K562 (cell line): Measurements from ENCODE around the gene SH3PXD2B. TPM values are rescaled to one million over a fixed set of nuclear protein-coding genes. Genes with fewer than 3 reads are reported as not detected.

Experiments
- ATAC-seq: fragments of 200-7000 bp; cut with Tn5 transposase; 3 replicates; pipeline ENCODE4 v1.9.1; 2020; ENCODE audit warnings: moderate library complexity
- BruUV-seq: library from RNA; stranded (reverse); fragments of 400-500 nt; replicated peaks from 2 replicates; lab custom pipeline; 2021; lab: Mats Ljungman, UMichigan
- CTCF ChIA-PET: fragments of 300-600 bp; formaldehyde crosslinking; extraction: SDS; loops from one replicate; lab custom pipeline; 2021; ENCODE audit warnings: low intra/inter-chr PET ratio; lab: Yijun Ruan, JAX
- POLR2A ChIA-PET: fragments of 300-600, 350-650 bp; sonication (Branson Sonifier 250); formaldehyde crosslinking; extraction: SDS; loops from one replicate; lab custom pipeline; 2021; ENCODE audit warnings: antibody characterized with exemption, inconsistent platforms; lab: Yijun Ruan, JAX
- DNase-seq, 4 experiments: peaks; one replicate each; pipeline versions ENCODE4 v3.0.0 to v3.0.0-alpha.2; 2011 to 2018; ENCODE audit warnings: low spot score in 3 of 4, mixed read lengths in 3 of 4; ENCODE audit errors: extremely low read depth in 1 of 4
- FAIRE-seq: peaks from 2 replicates; lab custom pipeline; 2011; peaks lifted over from hg19 to GRCh38; lab: Jason Lieb, UNC
- H2AFZ ChIP-seq: 2 replicates; pipeline ENCODE4 v1.6.0; 2011; ENCODE audit warnings: low read depth, low read length, control low read depth, inconsistent platforms
- H3K27ac ChIP-seq: fragments of 200-600 bp; 3 replicates; pipeline ENCODE4 v1.8.0; 2011; ENCODE audit warnings: low read depth, mild to moderate bottlenecking, control low read depth, inconsistent platforms, low read length, moderate library complexity, mixed read lengths; ENCODE audit errors: extremely low read depth
- H3K27me3 ChIP-seq, 2 experiments: fragments of 300-600 bp in 1 of 2; 2 replicates in 1 of 2; 3 replicates in 1 of 2; pipeline versions ENCODE4 v1.6.0 to v1.8.0; 2011; ENCODE audit warnings: inconsistent platforms in 2 of 2, low read length in 2 of 2, mild to moderate bottlenecking in 1 of 2, mixed read lengths in 1 of 2, moderate library complexity in 1 of 2; ENCODE audit not compliant: control insufficient read depth in 2 of 2, insufficient read depth in 2 of 2
- H3K36me3 ChIP-seq: fragments of 300-600 bp; 3 replicates; pipeline ENCODE4 v1.8.0; 2011; ENCODE audit warnings: mild to moderate bottlenecking, low read length, inconsistent platforms; ENCODE audit not compliant: control insufficient read depth, insufficient read depth
- H3K4me1 ChIP-seq, 2 experiments: fragments of 200-600 bp in 1 of 2; replicated peaks in 1 of 2; 2 replicates in 1 of 2; 3 replicates in 1 of 2; pipeline versions ENCODE4 v1.5.1 to v1.8.0; 2011; ENCODE audit warnings: inconsistent platforms in 2 of 2, low read length in 2 of 2, mild to moderate bottlenecking in 1 of 2, mixed read lengths in 1 of 2, moderate library complexity in 1 of 2; ENCODE audit not compliant: control insufficient read depth in 2 of 2, insufficient read depth in 2 of 2
- H3K4me2 ChIP-seq: 2 replicates; pipeline ENCODE4 v1.6.1; 2011; ENCODE audit warnings: low read length, control low read depth, inconsistent platforms, mixed read lengths; ENCODE audit not compliant: insufficient read depth
- H3K4me3 ChIP-seq: fragments of 200-600 bp; sonication (generic), shearing (Covaris generic); 2 replicates; pipeline ENCODE4 v1.5.1; 2016; ENCODE audit warnings: control low read depth, inconsistent platforms
- H3K79me2 ChIP-seq: fragments of 200-600 bp; 3 replicates; pipeline ENCODE4 v1.8.0; 2011; ENCODE audit warnings: low read length, inconsistent platforms; ENCODE audit not compliant: control insufficient read depth, insufficient read depth
- H3K9ac ChIP-seq, 2 experiments: 2 replicates each; pipeline versions ENCODE4 v1.6.0 to v1.6.1; 2011; ENCODE audit warnings: low read depth in 2 of 2, low read length in 2 of 2, control low read depth in 1 of 2, inconsistent platforms in 1 of 2, mild to moderate bottlenecking in 1 of 2, mixed read lengths in 1 of 2; ENCODE audit not compliant: insufficient read depth in 1 of 2
- H3K9me1 ChIP-seq: one replicate; pipeline ENCODE4 v1.6.0; 2011; ENCODE audit warnings: inconsistent platforms, mild to moderate bottlenecking, low read length, moderate library complexity; ENCODE audit not compliant: control insufficient read depth, insufficient read depth
- H3K9me3 ChIP-seq: replicated peaks from 2 replicates; pipeline ENCODE4 v1.5.1; 2011; ENCODE audit warnings: low read depth, low read length, inconsistent platforms; ENCODE audit not compliant: control insufficient read depth, insufficient read depth
- H4K20me1 ChIP-seq: replicated peaks from 2 replicates; pipeline ENCODE4 v1.6.1; 2011; ENCODE audit warnings: low read length, inconsistent platforms, mixed read lengths; ENCODE audit not compliant: control insufficient read depth, insufficient read depth
- CREB1 ChIP-seq, 2 experiments: sonication (generic) in 1 of 2; formaldehyde crosslinking in 1 of 2; IDR thresholded peaks; 2 replicates each; pipeline versions ENCODE4 v1.6.1 to v1.8.0; 2012 to 2022; ENCODE audit warnings: inconsistent platforms in 1 of 2, mild to moderate bottlenecking in 1 of 2, missing genetic modification reagents in 1 of 2, moderate library complexity in 1 of 2
- DDX20 ChIP-seq: fragments of 450-650 bp; IDR thresholded peaks from 2 replicates; pipeline ENCODE4 v1.6.1; 2016; ENCODE audit warnings: missing genetic modification characterization, low read depth, mild to moderate bottlenecking, missing compliant biosample characterization, moderate library complexity
- DLX4 ChIP-seq: fragments of 250-450 bp; sonication (Bioruptor Pico); IDR thresholded peaks from 2 replicates; pipeline ENCODE4 v1.6.1; 2021; ENCODE audit warnings: mild to moderate bottlenecking
- KLF13 ChIP-seq: fragments of 450-650 bp; IDR thresholded peaks from 2 replicates; pipeline ENCODE4 v1.6.1; 2016; ENCODE audit warnings: missing genetic modification characterization, low read depth, mild to moderate bottlenecking, missing compliant biosample characterization, moderate library complexity, borderline replicate concordance
- PHF8 ChIP-seq: fragments of 200-600 bp; sonication (generic); IDR thresholded peaks from 2 replicates; pipeline ENCODE4 v1.6.1; 2012; ENCODE audit warnings: mixed run types, mild to moderate bottlenecking, inconsistent platforms, low read length, moderate library complexity, borderline replicate concordance
- ZNF3 ChIP-seq: fragments of 250-450 bp; sonication (Bioruptor Pico); IDR thresholded peaks from 2 replicates; pipeline ENCODE4 v1.5.0; 2021; ENCODE audit warnings: mild to moderate bottlenecking, moderate library complexity
- ZNF507 ChIP-seq: conservative IDR thresholded peaks from 2 replicates; pipeline ENCODE4 v1.6.1; 2017; ENCODE audit warnings: missing genetic modification characterization, missing compliant biosample characterization
- WGBS: fragments of 100-300 bp; shearing (Covaris generic); methylation state at CpG from one replicate; pipeline ENCODE4 v1.1.6; 2016; ENCODE audit warnings: low coverage, mixed read lengths; ENCODE audit not compliant: insufficient coverage; ENCODE audit errors: missing lambda C conversion rate; 5-methylcytosine and 5-hydroxymethylcytosine counted together
- in situ Hi-C: fragments of 300-500 bp; cut with MboI; formaldehyde crosslinking; loops from 4 replicates; pipeline ENCODE4 v1.15.0; 2018; ENCODE audit warnings: inconsistent platforms, mixed read lengths
- intact Hi-C: fragments of 100-400 bp; cut with micrococcal nuclease; formaldehyde crosslinking; loops from 2 replicates; pipeline ENCODE4 v1.14.2; 2022
- polyA plus RNA-seq, 8 experiments: library from polyadenylated mRNA; depleted of rRNA in 4 of 8; stranded (reverse) in 5 of 8; unstranded in 3 of 8; fragments of >200 nt; fragmentation: Nextera tagmentation in 2 of 8; fragmentation: Illumina TruSeq in 1 of 8; extraction: Ambion mirVana in 2 of 8; extraction: Trizol in 1 of 8; gene quantifications; 2 replicates each; pipeline versions ENCODE4 v1.2.1 to v1.2.3, GENCODE V29; 2011 to 2014; ENCODE audit warnings: inconsistent platforms in 1 of 8, missing spikeins in 1 of 8
- total RNA-seq, 7 experiments: library from RNA; depleted of rRNA in 6 of 7; stranded (reverse); fragments of >200 nt in 6 of 7; fragmentation: Illumina TruSeq in 2 of 7; extraction: Trizol in 2 of 7; gene quantifications; 2 replicates each; pipeline versions ENCODE4 v1.2.1 to v1.2.3, GENCODE V29; 2011 to 2021; ENCODE audit warnings: low replicate concordance in 1 of 7

Gene SH3PXD2B
- total and polyA plus RNA-seq, 9 of the 15 experiments (the other 6 are each of a cell fraction or from before 2014, with no cell fraction given), result 0.04 to 0.66 (median 0.19) TPM

GRCh38 chr5:172311026-172311425, 143.3 kb downstream of the SH3PXD2B start:
- no peak overlapping the region for H3K4me2 ChIP-seq
- DNase-seq (no peak), ATAC-seq (no peak), FAIRE-seq (no peak)
- H3K9ac ChIP-seq, result no peak overlapping the region
- H3K27ac ChIP-seq, result no peak overlapping the region
- 15% methylated on average over 7 of the region's 7 CpGs for WGBS
- H4K20me1 ChIP-seq, result no peaks in the 10 kb centered on the region
- no peaks in the 10 kb centered on the region for H3K36me3 ChIP-seq
- no peaks in the 10 kb centered on the region for H3K79me2 ChIP-seq
- BruUV-seq, result no TSS peak
- intact Hi-C loops (no loop called here), in situ Hi-C loops (no loop called here)
- no peaks in the 10 kb centered on the region for H3K4me1 ChIP-seq
- no peak overlapping the region for H3K4me3 ChIP-seq
- H3K27me3 ChIP-seq, result peaks cover 2 to 10% of the 10 kb centered on the region in 2 experiments; a peak in 3 of 5 replicates
- CTCF ChIA-PET, result no interaction called here
- POLR2A ChIA-PET, result interaction anchor here (1.0 kb wide), 1 partner anchor 133 kb away, joined by 4 read pairs; no protein-coding TSS in a partner anchor
- H2AFZ ChIP-seq, result no peak overlapping the region
- H3K9me3 ChIP-seq, result no peaks in the 10 kb centered on the region
- TF ChIP-seq CREB1 (IDR thresholded peaks at IDR 0.05) (no peak), CREB1 (CRISPR knock-in tag; IDR thresholded peaks at IDR 0.05) (no peak), KLF13 (no peak), PHF8 (no peak), ZNF507 (tag) (no peak), DLX4 (CRISPR knock-in tag) (no peak), ZNF3 (no peak), DDX20 (tag) (no peak)
- H3K9me1 ChIP-seq, result no peaks in the 10 kb centered on the region
